T47D (cell line): ENCODE results near the gene MLLT10.

Source experiments
- DNase-seq, 2 experiments: peaks; one replicate each; pipeline versions ENCODE4 v3.0.0 to v3.0.0-alpha.2; 2011 to 2012; ENCODE audit warnings: low read depth in 1 of 2, low spot score in 1 of 2
- JUND ChIP-seq: IDR thresholded peaks from 2 replicates; pipeline ENCODE4 v1.6.1; 2012; ENCODE audit warnings: low read depth
- in situ Hi-C: cut with HindIII; loops from 2 replicates; pipeline ENCODE4 v1.10.0; 2016; ENCODE audit warnings: low sequenced_read_pairs, low pct_unique_long_range_greater_than_20kb

The MLLT10 gene

GRCh38 chr10:21495752-21496342, 38.2 kb upstream of the MLLT10 start:
- peak; percentile 82 for DNase-seq
- TF ChIP-seq JUND, result no peak
- in situ Hi-C loops, result no loop called here

DNA sequence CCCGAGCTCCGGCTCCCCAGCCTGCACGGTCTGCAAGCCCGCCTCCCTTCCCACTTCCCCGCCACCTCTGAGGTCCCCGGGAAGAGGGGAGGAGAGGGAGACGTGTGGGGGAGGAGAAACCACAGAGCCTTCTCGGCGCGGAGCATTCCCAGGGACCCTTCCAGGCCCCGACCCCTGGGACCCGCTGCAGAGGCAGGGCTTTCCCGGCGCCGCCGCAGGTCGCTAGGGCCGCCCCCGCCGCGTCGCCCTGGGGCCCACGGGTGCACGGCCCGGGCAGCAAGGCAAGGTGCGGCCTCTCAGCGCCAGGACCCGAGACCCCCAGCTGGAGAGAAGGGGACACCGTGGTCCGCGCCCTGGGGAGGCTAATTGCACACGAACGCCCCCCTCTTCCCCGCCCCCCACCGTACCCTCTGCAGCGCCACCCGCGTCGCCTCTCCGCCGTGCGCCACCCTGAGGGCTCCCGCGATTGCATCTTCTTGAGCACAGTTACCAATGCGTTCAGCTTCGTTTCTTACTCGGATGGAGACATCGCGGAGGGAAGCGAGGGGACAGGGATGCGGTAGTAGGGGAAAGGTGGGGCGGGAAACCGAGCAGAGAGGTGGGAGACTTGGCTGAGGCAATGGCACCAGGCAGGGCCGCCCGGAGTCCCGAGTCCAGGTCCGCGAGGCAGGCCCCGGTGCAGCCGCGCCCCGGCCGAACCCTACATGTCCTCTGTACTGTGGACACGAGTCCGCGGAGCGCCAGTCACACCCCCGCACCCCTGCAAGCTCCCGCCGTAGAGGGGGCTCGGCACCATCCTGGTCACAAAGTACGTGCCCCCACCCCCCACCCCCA, 37.5 kb upstream of the MLLT10 start:
- peak in 1 of 2 experiments; percentile 59 for DNase-seq
- no peak for TF ChIP-seq JUND
- in situ Hi-C loops, result no loop called here

DNA sequence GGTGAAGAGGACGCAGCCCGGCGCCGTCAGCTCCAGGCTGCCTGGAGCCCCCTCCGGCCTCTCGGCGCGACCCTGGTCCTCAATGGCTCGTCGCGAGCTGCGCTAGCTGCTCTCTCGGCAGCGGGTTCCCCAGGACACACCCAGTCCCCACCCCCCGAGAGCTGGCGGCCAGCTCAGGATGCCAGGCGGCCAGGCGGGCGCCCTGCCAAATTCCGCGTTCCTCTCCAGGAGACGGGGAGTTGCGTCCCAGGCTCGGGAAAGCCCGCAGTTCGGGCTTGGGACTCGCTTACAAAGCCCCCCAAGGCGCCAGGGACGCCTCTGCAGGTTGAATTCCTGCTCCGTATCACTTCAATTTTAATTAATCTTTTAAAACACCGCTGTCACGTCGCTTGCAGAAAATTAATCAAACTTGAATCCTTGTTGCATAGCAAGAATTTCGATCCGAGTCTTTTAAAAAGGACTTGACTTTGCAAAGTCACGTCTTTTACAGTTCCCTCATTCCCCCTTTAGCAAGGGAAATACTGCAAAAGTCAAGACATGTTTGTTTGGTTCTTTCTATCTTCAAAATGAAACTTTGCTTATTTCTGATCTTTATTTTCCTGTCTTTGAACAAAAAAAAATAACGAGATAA, 36.7 kb upstream of the MLLT10 start:
- in situ Hi-C loops, result no loop called here
- no peak for TF ChIP-seq JUND
- peak; percentile 91 to 94 for DNase-seq

DNA sequence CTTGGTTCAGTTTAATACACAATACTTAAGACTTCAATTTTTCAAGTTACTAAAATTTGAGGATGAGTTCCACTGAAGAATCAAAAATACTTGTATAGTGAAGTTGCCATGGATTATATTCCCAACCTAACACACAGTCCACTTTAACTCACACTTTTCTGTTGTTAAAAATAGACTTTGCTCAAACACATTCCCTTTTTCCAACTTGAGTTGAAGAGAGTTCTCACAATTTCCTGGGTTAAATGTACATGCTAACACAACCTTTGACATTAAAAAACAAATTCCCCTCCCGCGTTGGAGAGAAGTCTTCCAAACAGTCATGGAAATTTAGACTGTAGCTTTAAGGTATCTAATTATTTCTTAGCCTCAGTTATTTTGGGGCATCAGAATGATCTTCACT, 35.7 kb upstream of the MLLT10 start:
- no peak for TF ChIP-seq JUND
- in situ Hi-C loops, result no loop called here
- DNase-seq, result no peak

GRCh38 chr10:21498986-21499385, 35.0 kb upstream of the MLLT10 start:
- in situ Hi-C loops, result no loop called here
- TF ChIP-seq JUND, result no peak
- DNase-seq, result no peak

DNA sequence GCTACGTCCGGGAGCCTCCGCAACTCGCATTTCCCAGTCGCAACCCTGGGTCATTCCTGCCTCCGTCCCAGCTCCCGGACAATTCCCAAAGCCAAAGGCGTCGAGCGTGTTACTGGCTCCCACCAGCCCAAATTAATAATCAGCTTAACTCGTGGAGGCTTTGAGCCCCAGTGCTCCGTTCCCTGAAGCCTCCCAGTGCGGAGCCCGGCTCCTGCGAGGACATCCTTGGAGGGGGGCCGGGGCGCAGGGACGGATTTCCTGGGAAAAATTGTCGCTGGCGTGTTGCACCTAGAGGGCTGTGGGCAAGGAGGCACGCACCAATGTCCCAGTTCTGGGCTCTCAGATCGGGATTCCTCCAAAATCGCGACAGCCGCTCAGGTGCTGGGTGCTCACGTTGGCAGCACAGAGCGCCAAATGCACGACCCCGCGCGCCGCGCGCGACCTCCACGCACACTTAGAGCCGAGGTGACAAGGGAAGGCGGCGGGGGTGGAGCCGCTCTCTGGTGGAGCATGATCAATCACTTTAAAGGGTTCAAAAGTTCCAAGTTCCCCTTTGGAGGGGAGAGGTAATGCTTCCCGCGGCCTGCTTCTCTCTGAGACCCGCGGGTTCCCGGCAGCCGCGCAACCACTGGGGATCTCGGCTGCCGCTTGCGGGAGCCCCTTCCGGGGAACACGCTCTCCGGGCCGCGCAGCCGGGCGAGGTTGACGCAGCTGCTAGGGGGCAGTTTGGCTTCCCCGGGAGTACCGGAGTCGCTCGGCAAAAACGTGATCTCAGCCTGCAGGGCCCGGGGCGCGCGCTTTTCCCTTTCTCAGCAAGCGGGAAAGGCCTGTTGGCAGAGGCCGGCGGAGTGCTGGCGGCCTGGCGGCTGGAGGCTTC, 34.1 kb upstream of the MLLT10 start:
- TF ChIP-seq JUND, result no peak
- DNase-seq, result no peak
- in situ Hi-C loops, result no loop called here

DNA sequence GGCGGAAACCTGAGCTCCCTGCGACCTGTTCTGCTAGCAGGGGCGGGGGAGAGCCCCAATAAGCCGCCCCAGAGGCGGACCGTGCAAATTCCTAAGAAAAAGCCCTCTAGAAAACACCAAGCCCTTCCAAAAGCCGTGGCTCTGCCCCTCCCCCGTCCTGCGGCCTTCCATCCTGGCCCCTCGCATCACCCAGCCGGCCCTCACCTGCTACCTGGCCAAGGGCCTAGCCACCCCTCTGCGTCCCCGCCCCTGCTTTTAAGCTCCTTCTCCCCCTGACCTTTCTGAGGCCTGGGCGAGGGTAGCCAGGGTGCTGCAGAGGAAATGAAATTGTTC, 33.5 kb upstream of the MLLT10 start:
- no peak for DNase-seq
- no peak for TF ChIP-seq JUND
- in situ Hi-C loops, result no loop called here

- in situ Hi-C loops, result no loop called here
- DNase-seq, result no peak
- no peak for TF ChIP-seq JUND
These were observed 32.9 kb upstream of the MLLT10 start for GRCh38 chr10:21501091-21501490.

DNA sequence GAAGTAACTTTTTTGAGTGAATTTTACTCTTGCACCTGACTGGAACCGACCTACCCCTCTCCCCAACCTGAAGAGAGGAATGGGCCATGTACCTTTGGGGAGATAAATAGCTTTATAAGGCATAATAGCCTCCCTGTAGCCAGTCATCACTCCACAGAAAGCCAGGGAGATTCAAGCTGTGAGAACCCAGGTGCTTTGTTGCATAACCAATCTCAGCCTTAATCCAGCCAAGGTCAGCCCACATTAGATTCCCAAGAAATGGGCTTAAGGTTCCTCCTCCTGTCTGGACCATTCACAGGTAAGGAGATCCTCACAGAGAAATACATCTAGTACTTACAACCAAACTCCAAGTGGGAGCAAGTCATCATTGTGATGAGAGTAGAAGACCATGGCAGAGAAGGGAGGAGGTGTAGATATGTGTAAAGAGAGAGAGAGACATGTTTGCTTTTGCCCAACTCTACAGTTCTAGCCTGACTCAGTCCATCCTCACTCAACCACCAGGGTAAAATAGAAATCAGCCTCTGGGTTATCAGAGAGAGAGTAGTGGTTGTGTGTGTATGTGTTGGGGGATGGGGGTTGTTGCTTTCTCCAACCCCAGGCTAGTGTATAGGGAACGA, 32.2 kb upstream of the MLLT10 start:
- no peak for TF ChIP-seq JUND
- in situ Hi-C loops, result no loop called here
- DNase-seq, result no peak

DNA sequence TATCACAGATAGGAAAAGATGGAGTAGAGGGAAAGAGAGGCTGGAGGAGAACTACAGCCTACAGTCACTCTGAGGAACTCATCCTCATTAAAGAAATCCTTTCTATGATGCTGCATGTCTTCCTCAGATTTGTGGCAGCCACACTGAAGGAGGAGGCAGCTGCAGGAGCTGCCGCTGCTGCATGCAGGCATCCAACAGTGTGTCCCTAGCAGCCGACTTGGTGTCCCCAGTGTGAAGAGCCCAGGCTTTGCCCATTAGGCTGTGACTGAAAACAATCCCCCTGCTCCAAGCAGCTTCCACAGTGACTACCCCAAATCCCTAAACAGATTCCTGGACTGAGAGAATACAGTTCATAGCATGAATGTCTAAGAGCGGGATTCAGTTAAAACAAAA, 31.7 kb upstream of the MLLT10 start:
- in situ Hi-C loops, result no loop called here
- no peak for DNase-seq
- TF ChIP-seq JUND, result no peak

DNA sequence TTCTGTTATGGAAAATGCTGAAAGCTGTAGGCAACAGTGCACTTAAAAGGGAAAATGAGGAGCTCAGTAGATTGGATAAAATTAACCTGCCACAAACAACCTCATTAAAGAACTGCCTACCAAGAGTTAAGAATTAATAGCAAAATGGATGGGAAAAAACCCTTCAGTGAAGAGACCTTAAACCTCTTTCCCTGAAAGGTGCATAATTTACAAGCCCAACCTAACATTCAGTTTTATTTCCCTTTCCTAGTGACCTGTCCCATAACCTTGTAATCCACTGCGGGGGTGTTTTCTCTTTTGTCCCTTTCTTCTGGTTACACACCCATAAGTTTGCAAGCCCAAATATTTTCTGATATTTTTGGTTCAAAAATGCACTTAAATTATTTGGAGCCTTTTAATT, 30.5 kb upstream of the MLLT10 start:
- DNase-seq, result no peak
- no peak for TF ChIP-seq JUND
- in situ Hi-C loops, result no loop called here

- no peak for TF ChIP-seq JUND
- in situ Hi-C loops, result no loop called here
These were observed 28.2 kb upstream of the MLLT10 start for GRCh38 chr10:21505711-21506278.

More at GRCh38 chr10:21505711-21506278, 28.2 kb upstream of the MLLT10 start:
- no peak for DNase-seq
